GM23248 (cell line): ENCODE measurements around the gene DHX57.

Experiments used
- EZH2 ChIP-seq: fragments of 200-600 bp; sonication (generic); IDR thresholded peaks from 2 replicates; pipeline ENCODE4 v1.6.1; 2018; ENCODE audit warnings: antibody characterized with exemption, mild to moderate bottlenecking; ENCODE audit not compliant: insufficient read depth, poor library complexity, severe bottlenecking
- EZH2phosphoT487 ChIP-seq: fragments of 200-600 bp; sonication (generic); IDR thresholded peaks from 2 replicates; pipeline ENCODE4 v1.6.1; 2018; ENCODE audit warnings: antibody characterized with exemption, moderate library complexity, mild to moderate bottlenecking, low read depth; ENCODE audit not compliant: insufficient read depth

DNA sequence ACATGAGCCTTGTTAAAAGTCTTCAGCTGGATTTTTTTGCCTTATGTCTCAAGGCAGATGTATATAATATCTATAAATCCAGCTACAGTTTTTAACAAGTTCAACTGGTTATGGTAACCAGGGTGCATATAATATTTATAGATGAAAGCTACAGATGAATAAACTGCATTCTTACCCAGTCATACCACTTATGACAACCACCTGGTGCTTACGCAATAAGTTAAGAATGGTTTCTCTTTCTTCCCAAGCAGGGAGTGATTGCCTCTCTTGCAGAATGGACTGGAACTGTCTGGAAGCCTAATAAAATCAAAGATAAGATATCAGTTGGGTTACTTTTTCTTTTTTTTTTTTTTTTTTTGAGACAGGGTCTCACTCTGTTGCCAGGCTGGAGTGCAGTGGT is 19.6 kb downstream of the DHX57 start:
- TF ChIP-seq EZH2phosphoT487 (no peak), EZH2 (no peak)
